A673 (cell line): ENCODE data around the gene FMO2. TPM values are rescaled to one million over a fixed set of nuclear protein-coding genes. Genes with fewer than 3 reads are reported as not detected.
A peak's percentile ranks its signal among the peaks of the same experiment; 100 is the strongest.

Experiments used
- BruUV-seq: library from RNA; stranded (reverse); fragments of 400-500 nt; replicated peaks from 2 replicates; lab custom pipeline; 2021; lab: Mats Ljungman, UMichigan
- CTCF ChIA-PET: fragments of 300-600 bp; sonication (Branson Sonifier 250); formaldehyde crosslinking; loops from one replicate; lab custom pipeline; 2022; ENCODE audit warnings: antibody characterized with exemption; lab: Charles Lee
- POLR2A ChIA-PET: fragments of 300-600 bp; sonication (Branson Sonifier 250); formaldehyde crosslinking; loops from one replicate; lab custom pipeline; 2022; ENCODE audit warnings: antibody characterized with exemption; ENCODE audit not compliant: low non-redundant PET; lab: Charles Lee
- DNase-seq: peaks from one replicate; pipeline ENCODE4 v3.0.0-alpha.2; 2015; ENCODE audit warnings: low spot score
- H3K27ac ChIP-seq: fragments of 200-600 bp; sonication (generic); 2 replicates; pipeline ENCODE4 v1.5.1; 2016; ENCODE audit warnings: mixed run types, low read depth, mild to moderate bottlenecking, mixed read lengths, antibody characterized with exemption, low read length; ENCODE audit not compliant: poor library complexity, severe bottlenecking
- H3K27me3 ChIP-seq: fragments of 200-600 bp; sonication (generic); replicated peaks from 2 replicates; pipeline ENCODE4 v1.6.1; 2017; ENCODE audit warnings: mixed run types, low read depth, mild to moderate bottlenecking, mixed read lengths, antibody characterized with exemption, low read length; ENCODE audit not compliant: insufficient read depth, poor library complexity
- H3K36me3 ChIP-seq: fragments of 200-600 bp; sonication (generic); 2 replicates; pipeline ENCODE4 v1.6.1; 2016; ENCODE audit warnings: mixed run types, mild to moderate bottlenecking, mixed read lengths, antibody characterized with exemption, low read length; ENCODE audit not compliant: insufficient read depth, poor library complexity, severe bottlenecking
- H3K4me1 ChIP-seq: fragments of 200-600 bp; sonication (generic); 2 replicates; pipeline ENCODE4 v1.6.1; 2017; ENCODE audit warnings: mixed run types, mild to moderate bottlenecking, mixed read lengths, antibody characterized with exemption, low read length; ENCODE audit not compliant: insufficient read depth, poor library complexity, severe bottlenecking
- H3K4me3 ChIP-seq: fragments of 200-600 bp; sonication (generic); 2 replicates; pipeline ENCODE4 v1.5.1; 2016; ENCODE audit warnings: low read depth, mixed run types, mild to moderate bottlenecking, mixed read lengths, low read length; ENCODE audit not compliant: poor library complexity, severe bottlenecking
- H3K9me3 ChIP-seq: fragments of 200-600 bp; sonication (generic); 2 replicates; pipeline ENCODE4 v1.6.1; 2016; ENCODE audit warnings: mixed run types, low read depth, mild to moderate bottlenecking, mixed read lengths, antibody characterized with exemption, low read length; ENCODE audit not compliant: poor library complexity, severe bottlenecking
- CTCF ChIP-seq: fragments of 300-800, 200-600 bp; sonication (generic); conservative IDR thresholded peaks from 2 replicates; pipeline ENCODE4 v1.5.1; 2017; ENCODE audit warnings: low read depth, mild to moderate bottlenecking, antibody characterized with exemption, low read length, moderate library complexity, mixed read lengths
- EZH2 ChIP-seq: fragments of 200-600 bp; sonication (generic); IDR thresholded peaks from 2 replicates; pipeline ENCODE4 v1.6.1; 2017; ENCODE audit warnings: borderline replicate concordance, low read depth, mild to moderate bottlenecking, mixed read lengths, antibody characterized with exemption, low read length; ENCODE audit not compliant: poor library complexity, severe bottlenecking
- intact Hi-C: fragments of 100-400 bp; cut with micrococcal nuclease; formaldehyde crosslinking; loops from one replicate; pipeline ENCODE4 v1.10.0; 2022; ENCODE audit not compliant: unreplicated experiment
- total RNA-seq: library from RNA; stranded (reverse); gene quantifications from 2 replicates; pipeline ENCODE4 v1.2.3, GENCODE V29; 2021

FMO2 gene
- total RNA-seq, 1 experiment from 2014 or later: not detected

GRCh38 chr1:171180670-171181069 is 4.4 kb upstream of the FMO2 start:
- Histone ChIP-seq H3K27ac (peak overlapping the region; percentile 65), H3K9me3 (no peaks in the 10 kb centered on the region), H3K4me3 (no peak overlapping the region), H3K4me1 (peaks cover 32% of the 10 kb centered on the region), H3K27me3 (no peaks in the 10 kb centered on the region), H3K36me3 (no peaks in the 10 kb centered on the region)
- DNase-seq: peak; percentile 61
- BruUV-seq: no TSS peak
- ChIA-PET CTCF (no interaction called here), POLR2A (no interaction called here)
- intact Hi-C loops: no loop called here
- TF ChIP-seq EZH2 (no peak), CTCF (no peak)

- Histone ChIP-seq H3K4me3 (no peak overlapping the region), H3K36me3 (no peaks in the 10 kb centered on the region), H3K4me1 (peaks cover 8% of the 10 kb centered on the region), H3K9me3 (no peaks in the 10 kb centered on the region), H3K27ac (no peak overlapping the region), H3K27me3 (no peaks in the 10 kb centered on the region)
- intact Hi-C loops: loop anchor here (5.0 kb wide), 1 partner anchor 221 kb away; no protein-coding TSS in a partner anchor
- peak; percentile 83 for DNase-seq
- no TSS peak for BruUV-seq
- ChIA-PET CTCF (interaction anchor here (0.7 to 1.4 kb wide), 2 partner anchors 37 to 125 kb away, joined by 5 to 14 read pairs; partner anchors contain the start of gene FMO4), POLR2A (no interaction called here)
- TF ChIP-seq CTCF (peak; percentile 97), EZH2 (no peak)
Measured at GRCh38 chr1:171188388-171189266, 3.5 kb downstream of the FMO2 start.

GRCh38 chr1:171191992-171192391 is 6.9 kb downstream of the FMO2 start:
- Histone ChIP-seq H3K27ac (no peak overlapping the region), H3K4me3 (no peak overlapping the region), H3K4me1 (peaks cover 3% of the 10 kb centered on the region), H3K36me3 (no peaks in the 10 kb centered on the region), H3K27me3 (no peaks in the 10 kb centered on the region), H3K9me3 (no peaks in the 10 kb centered on the region)
- no peak for DNase-seq
- ChIA-PET POLR2A (no interaction called here), CTCF (no interaction called here)
- intact Hi-C loops: no loop called here
- no TSS peak for BruUV-seq
- no peak for TF ChIP-seq EZH2
- TF ChIP-seq CTCF: no peak
